Neuronal stem cell (in vitro differentiated cells): ENCODE results near the gene CXCL3.
A peak's percentile ranks its signal among the peaks of the same experiment; 100 is the strongest.

Experiments used
- DNase-seq: peaks from one replicate; pipeline ENCODE4 v3.0.0-alpha.2; 2013; ENCODE audit warnings: low spot score
- H2AFZ ChIP-seq: one replicate; pipeline ENCODE4 v1.6.1; 2013; ENCODE audit warnings: mild to moderate bottlenecking, low read length, inconsistent platforms
- H2AK5ac ChIP-seq: 2 replicates; pipeline ENCODE4 v1.6.1; 2013; ENCODE audit warnings: low read depth, mild to moderate bottlenecking, inconsistent platforms, low read length, moderate library complexity, mixed read lengths
- H2BK120ac ChIP-seq: 2 replicates; pipeline ENCODE4 v1.6.1; 2013; ENCODE audit warnings: low read depth, mild to moderate bottlenecking, inconsistent platforms, low read length, moderate library complexity, mixed read lengths
- H2BK12ac ChIP-seq: one replicate; pipeline ENCODE4 v1.6.1; 2013; ENCODE audit warnings: low read length, inconsistent platforms
- H2BK15ac ChIP-seq: 2 replicates; pipeline ENCODE4 v1.6.1; 2013; ENCODE audit warnings: mild to moderate bottlenecking, low read length, inconsistent platforms, mixed read lengths
- H2BK5ac ChIP-seq: one replicate; pipeline ENCODE4 v1.6.1; 2013; ENCODE audit warnings: inconsistent platforms, mild to moderate bottlenecking, low read length, moderate library complexity
- H3K14ac ChIP-seq: one replicate; pipeline ENCODE4 v1.6.1; 2013; ENCODE audit warnings: low read length, inconsistent platforms
- H3K18ac ChIP-seq: 2 replicates; pipeline ENCODE4 v1.6.1; 2013; ENCODE audit warnings: low read length, inconsistent platforms
- H3K23ac ChIP-seq: 2 replicates; pipeline ENCODE4 v1.6.1; 2013; ENCODE audit warnings: low read depth, mild to moderate bottlenecking, mixed read lengths, low read length, inconsistent platforms; ENCODE audit not compliant: poor library complexity
- H3K27ac ChIP-seq: replicated peaks from 3 replicates; pipeline ENCODE4 v1.5.1; 2013; ENCODE audit warnings: low read length, inconsistent platforms
- H3K27me3 ChIP-seq, 3 experiments: 2 replicates each; pipeline ENCODE4 v1.6.1; 2013; ENCODE audit warnings: low read length in 3 of 3, mild to moderate bottlenecking in 2 of 3, inconsistent platforms in 1 of 3, low read depth in 1 of 3, mixed read lengths in 1 of 3, moderate library complexity in 1 of 3; ENCODE audit not compliant: control insufficient read depth in 3 of 3, insufficient read depth in 3 of 3
- H3K36me3 ChIP-seq, 2 donors: replicated peaks in 1 of 2; 2 replicates each; pipeline ENCODE4 v1.6.1; 2013; ENCODE audit warnings: low read length in 2 of 2; ENCODE audit not compliant: control insufficient read depth in 2 of 2, insufficient read depth in 2 of 2
- H3K4ac ChIP-seq: 2 replicates; pipeline ENCODE4 v1.6.1; 2013; ENCODE audit warnings: inconsistent platforms, mild to moderate bottlenecking, low read length, moderate library complexity
- H3K4me1 ChIP-seq, 2 donors: 1 replicate in 1 of 2; 2 replicates in 1 of 2; pipeline ENCODE4 v1.6.1; 2013; ENCODE audit warnings: low read length in 2 of 2, low read depth in 1 of 2; ENCODE audit not compliant: control insufficient read depth in 2 of 2, insufficient read depth in 1 of 2
- H3K4me2 ChIP-seq: one replicate; pipeline ENCODE4 v1.6.1; 2013; ENCODE audit warnings: mild to moderate bottlenecking, low read length, inconsistent platforms; ENCODE audit not compliant: insufficient read depth, poor library complexity, severe bottlenecking
- H3K4me3 ChIP-seq, 2 donors: 2 replicates each; pipeline ENCODE4 v1.5.1; 2013; ENCODE audit warnings: low read length in 2 of 2, mild to moderate bottlenecking in 2 of 2, inconsistent platforms in 1 of 2, moderate library complexity in 1 of 2
- H3K79me1 ChIP-seq: one replicate; pipeline ENCODE4 v1.6.1; 2013; ENCODE audit warnings: low read depth, mild to moderate bottlenecking, inconsistent platforms, low read length, moderate library complexity
- H3K9ac ChIP-seq: one replicate; pipeline ENCODE4 v1.6.1; 2013; ENCODE audit warnings: mild to moderate bottlenecking, low read depth, low read length, inconsistent platforms; ENCODE audit not compliant: poor library complexity
- H3K9me3 ChIP-seq, 2 donors: replicated peaks in 1 of 2; 2 replicates each; pipeline versions ENCODE3 to v1.6.1; 2013; ENCODE audit warnings: low read length in 2 of 2, mild to moderate bottlenecking in 2 of 2, inconsistent platforms in 1 of 2, low read depth in 1 of 2, mixed read lengths in 1 of 2, moderate library complexity in 1 of 2; ENCODE audit not compliant: control insufficient read depth in 2 of 2, insufficient read depth in 1 of 2
- H4K8ac ChIP-seq: one replicate; pipeline ENCODE4 v1.6.1; 2013; ENCODE audit warnings: low read depth, mild to moderate bottlenecking, inconsistent platforms, low read length, moderate library complexity
- H4K91ac ChIP-seq: one replicate; pipeline ENCODE4 v1.6.1; 2013; ENCODE audit warnings: low read length, low read depth, mild to moderate bottlenecking, inconsistent platforms; ENCODE audit not compliant: poor library complexity
- WGBS, 2 donors: extraction: QIAGEN DNeasy Blood & Tissue Kit; methylation state at CpG; one replicate each; pipeline ENCODE4 v1.1.7; 2013; ENCODE audit warnings: missing lambda C conversion rate in 2 of 2, mixed read lengths in 1 of 2; ENCODE audit not compliant: insufficient read length in 2 of 2, insufficient replicate concordance in 1 of 2; ENCODE audit errors: extremely low coverage in 2 of 2; 5-methylcytosine and 5-hydroxymethylcytosine counted together

Gene CXCL3

DNA sequence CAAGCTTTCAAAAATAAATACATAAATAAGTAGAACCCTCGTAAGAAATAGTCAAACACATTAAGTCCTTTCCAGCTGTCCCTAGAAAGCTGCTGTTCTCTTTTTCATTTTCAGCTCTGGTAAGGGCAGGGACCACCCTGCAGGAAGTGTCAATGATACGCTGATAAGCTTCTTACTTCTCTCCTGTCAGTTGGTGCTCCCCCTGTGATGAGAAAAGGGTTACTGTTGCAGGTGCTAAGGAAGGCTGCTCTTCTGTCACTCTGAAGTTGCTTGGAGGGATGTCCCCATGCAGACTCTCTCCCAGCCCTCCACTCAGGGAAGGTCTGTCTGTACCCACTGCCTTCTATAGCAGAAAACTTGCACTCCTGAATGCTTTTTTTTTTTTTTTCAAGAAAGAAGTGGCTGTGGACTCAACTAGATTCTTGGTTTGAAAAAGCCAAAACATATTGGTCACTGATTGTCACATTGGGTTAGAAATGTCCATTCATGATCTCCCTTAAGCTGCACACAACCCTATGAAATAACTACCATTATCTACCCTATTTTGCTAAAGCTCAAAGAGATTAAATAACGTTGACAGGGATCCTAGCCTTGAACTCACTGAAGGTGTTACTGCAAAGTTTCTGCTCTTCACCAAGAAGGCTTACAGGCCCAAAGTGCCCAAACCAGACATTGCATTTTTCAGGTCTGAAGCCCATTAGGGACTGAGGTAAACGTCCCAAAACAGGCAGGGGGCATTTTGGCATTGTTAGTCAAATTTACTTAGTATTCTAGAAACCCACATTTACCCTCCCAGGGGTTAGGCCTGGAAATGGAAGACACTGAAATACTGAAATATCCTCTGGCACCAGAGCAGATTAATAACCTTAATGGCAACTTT lies 1.2 kb downstream of the CXCL3 start:
- Histone ChIP-seq H4K8ac (no peak overlapping the region), H3K9me3 (no peaks in the 10 kb centered on the region), H3K36me3 (no peaks in the 10 kb centered on the region), H3K79me1 (no peaks in the 10 kb centered on the region), H3K4ac (no peak overlapping the region), H2AFZ (peak overlapping the region; percentile 95), H3K9ac (no peak overlapping the region), H2BK12ac (no peak overlapping the region), H3K18ac (no peak overlapping the region), H3K4me3 (peak overlapping the region in 1 of 2 donors; percentile 54), H2BK120ac (no peak overlapping the region), H3K4me2 (no peak overlapping the region), H3K27ac (no peak overlapping the region), H2BK15ac (no peak overlapping the region), H3K14ac (no peak overlapping the region), H4K91ac (no peak overlapping the region), H2BK5ac (no peak overlapping the region), H3K4me1 (peaks cover 3 to 9% of the 10 kb centered on the region in 2 donors), H3K23ac (no peak overlapping the region), H3K27me3 (peaks cover 0 to 3% (median 0%) of the 10 kb centered on the region in 3 experiments), H2AK5ac (no peak overlapping the region)
- no CpG with 5 or more reads among the region's 4 CpGs for WGBS, 2 donors
- DNase-seq, result no peak

DNA sequence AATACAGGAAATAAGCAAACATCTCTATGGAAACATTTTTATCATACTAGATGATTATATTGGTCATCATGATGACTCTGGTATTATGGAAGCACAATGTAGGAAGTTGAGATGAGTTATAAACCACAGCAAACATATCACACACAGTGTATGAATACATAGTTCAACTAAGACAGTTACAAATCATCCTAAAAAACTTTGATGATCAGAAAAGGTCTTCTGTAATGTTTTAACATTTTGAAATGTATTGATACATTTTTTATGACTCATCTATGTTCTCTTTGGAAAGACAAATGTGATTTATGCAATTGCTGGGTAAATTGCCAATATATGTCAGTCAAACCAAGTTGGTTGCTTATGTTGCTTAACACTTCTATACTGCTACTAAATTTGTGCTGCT lies 4.8 kb downstream of the CXCL3 start:
- Histone ChIP-seq H3K4me3 (no peak overlapping the region), H2AFZ (no peak overlapping the region), H2BK12ac (no peak overlapping the region), H3K18ac (no peak overlapping the region), H3K14ac (no peak overlapping the region), H4K91ac (no peak overlapping the region), H3K4me2 (no peak overlapping the region), H2AK5ac (no peak overlapping the region), H2BK5ac (no peak overlapping the region), H3K23ac (no peak overlapping the region), H2BK15ac (no peak overlapping the region), H3K4me1 (peaks cover 2 to 3% of the 10 kb centered on the region in 2 donors), H3K27ac (no peak overlapping the region), H3K4ac (no peak overlapping the region), H3K79me1 (no peaks in the 10 kb centered on the region), H2BK120ac (no peak overlapping the region), H3K9ac (no peak overlapping the region), H3K27me3 (peaks cover 0 to 3% (median 0%) of the 10 kb centered on the region in 3 experiments), H3K36me3 (no peaks in the 10 kb centered on the region), H4K8ac (no peak overlapping the region), H3K9me3 (no peaks in the 10 kb centered on the region)
- no peak for DNase-seq

DNA sequence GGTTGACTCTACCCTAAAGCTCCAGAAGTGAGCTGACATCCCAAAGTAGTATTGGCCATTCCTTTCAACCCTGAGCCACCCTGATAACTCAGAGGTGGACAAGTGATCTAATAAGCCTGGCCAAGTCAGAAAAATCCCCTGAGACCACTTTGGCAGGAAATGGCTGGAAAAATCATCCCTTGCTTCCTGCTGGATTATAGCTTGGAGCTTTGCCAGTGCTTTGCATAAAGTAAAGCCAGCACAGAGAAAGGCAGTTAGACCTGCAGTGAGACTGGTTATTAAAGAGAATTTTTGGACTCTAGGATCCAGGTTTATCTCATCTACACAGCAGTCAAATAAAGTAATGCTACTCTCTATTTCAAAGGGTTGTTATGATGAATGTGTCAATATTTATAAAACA lies 6.4 kb downstream of the CXCL3 start:
- no peak overlapping the region for H4K91ac ChIP-seq
- no peak overlapping the region for H2BK15ac ChIP-seq
- H3K79me1 ChIP-seq, result no peaks in the 10 kb centered on the region
- H3K27me3 ChIP-seq, result peaks cover 0 to 3% (median 0%) of the 10 kb centered on the region in 3 experiments
- no peak overlapping the region for H2BK5ac ChIP-seq
- H3K14ac ChIP-seq, result no peak overlapping the region
- no peak overlapping the region for H3K23ac ChIP-seq
- H3K4me1 ChIP-seq, result peaks cover under 1% of the 10 kb centered on the region in 2 donors
- no peak overlapping the region for H3K4ac ChIP-seq
- H2AFZ ChIP-seq, result no peak overlapping the region
- no peak for DNase-seq
- no peak overlapping the region for H2AK5ac ChIP-seq
- H3K18ac ChIP-seq, result no peak overlapping the region
- no peak overlapping the region for H2BK12ac ChIP-seq
- H3K9me3 ChIP-seq, result no peaks in the 10 kb centered on the region
- no peak overlapping the region for H3K27ac ChIP-seq
- H3K4me3 ChIP-seq, result no peak overlapping the region
- H2BK120ac ChIP-seq, result no peak overlapping the region
- H3K9ac ChIP-seq, result no peak overlapping the region
- H4K8ac ChIP-seq, result no peak overlapping the region
- H3K4me2 ChIP-seq, result no peak overlapping the region
- no peaks in the 10 kb centered on the region for H3K36me3 ChIP-seq

DNA sequence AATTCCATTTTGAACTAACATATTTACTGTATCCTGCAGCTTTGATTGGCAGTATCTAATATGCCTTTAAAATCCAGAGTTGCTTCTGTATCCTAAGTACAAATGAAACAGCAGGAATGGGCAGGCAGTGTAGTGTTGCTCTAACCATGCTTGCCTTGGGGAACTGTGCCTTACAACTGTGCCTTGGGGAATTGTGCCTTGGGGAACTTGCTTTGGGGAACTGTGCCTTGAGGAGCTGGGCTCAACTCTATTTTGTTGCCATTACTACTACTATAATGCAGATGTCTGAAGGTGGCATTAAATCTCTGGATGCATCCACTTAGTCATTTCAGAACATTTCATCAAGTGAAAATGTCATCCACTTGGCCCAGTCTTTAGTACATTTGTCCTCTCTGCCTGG lies 6.9 kb downstream of the CXCL3 start:
- Histone ChIP-seq H2BK12ac (no peak overlapping the region), H2AFZ (no peak overlapping the region), H3K9me3 (no peaks in the 10 kb centered on the region), H3K9ac (no peak overlapping the region), H2BK15ac (no peak overlapping the region), H2AK5ac (no peak overlapping the region), H2BK120ac (no peak overlapping the region), H4K91ac (no peak overlapping the region), H2BK5ac (no peak overlapping the region), H3K79me1 (no peaks in the 10 kb centered on the region), H3K4me3 (no peak overlapping the region), H3K18ac (no peak overlapping the region), H3K36me3 (no peaks in the 10 kb centered on the region), H3K23ac (no peak overlapping the region), H3K27ac (no peak overlapping the region), H3K14ac (no peak overlapping the region), H4K8ac (no peak overlapping the region), H3K27me3 (peaks cover 0 to 3% (median 0%) of the 10 kb centered on the region in 3 experiments), H3K4ac (no peak overlapping the region), H3K4me2 (no peak overlapping the region), H3K4me1 (no peaks in the 10 kb centered on the region)
- DNase-seq, result no peak
